ENCODE results near the gene HLA-DQA1. TPM values are rescaled to one million over a fixed set of nuclear protein-coding genes. Genes with fewer than 3 reads are reported as not detected.
A peak's percentile ranks its signal among the peaks of the same experiment; 100 is the strongest.
"Not testable (repeated sequence)": the region's sequence is repeated elsewhere in the genome, so short reads cannot be mapped to it uniquely, and the experiment has no call there.

Gene HLA-DQA1
- total RNA-seq, 4 donors from 2014 or later, result 0.31 to 9.0 (median 5.1) TPM

DNA sequence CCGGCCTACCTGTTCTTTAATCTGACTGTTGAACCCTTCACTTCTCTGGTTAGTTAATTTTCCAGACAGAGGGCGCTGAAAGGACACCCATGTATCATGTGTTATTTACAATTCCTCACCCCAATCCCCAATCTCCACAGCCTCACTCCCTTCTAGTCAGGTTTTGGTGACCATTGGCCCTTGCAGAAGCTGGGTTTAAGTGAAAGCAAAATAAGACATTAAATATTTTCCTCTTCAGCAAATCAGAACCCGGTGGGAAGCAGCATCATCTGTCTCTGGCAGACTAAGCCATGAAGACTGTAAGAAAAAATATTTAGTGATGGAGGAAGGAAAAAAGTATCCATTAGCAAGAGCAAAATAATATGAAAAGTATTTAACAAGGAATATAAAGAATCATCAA, 9.4 kb upstream of the HLA-DQA1 start:
- peak in 1 of 4 donors; percentile 31 for TF ChIP-seq POLR2A (IDR thresholded peaks at IDR 0.05)
- TF ChIP-seq, protein P1, sequence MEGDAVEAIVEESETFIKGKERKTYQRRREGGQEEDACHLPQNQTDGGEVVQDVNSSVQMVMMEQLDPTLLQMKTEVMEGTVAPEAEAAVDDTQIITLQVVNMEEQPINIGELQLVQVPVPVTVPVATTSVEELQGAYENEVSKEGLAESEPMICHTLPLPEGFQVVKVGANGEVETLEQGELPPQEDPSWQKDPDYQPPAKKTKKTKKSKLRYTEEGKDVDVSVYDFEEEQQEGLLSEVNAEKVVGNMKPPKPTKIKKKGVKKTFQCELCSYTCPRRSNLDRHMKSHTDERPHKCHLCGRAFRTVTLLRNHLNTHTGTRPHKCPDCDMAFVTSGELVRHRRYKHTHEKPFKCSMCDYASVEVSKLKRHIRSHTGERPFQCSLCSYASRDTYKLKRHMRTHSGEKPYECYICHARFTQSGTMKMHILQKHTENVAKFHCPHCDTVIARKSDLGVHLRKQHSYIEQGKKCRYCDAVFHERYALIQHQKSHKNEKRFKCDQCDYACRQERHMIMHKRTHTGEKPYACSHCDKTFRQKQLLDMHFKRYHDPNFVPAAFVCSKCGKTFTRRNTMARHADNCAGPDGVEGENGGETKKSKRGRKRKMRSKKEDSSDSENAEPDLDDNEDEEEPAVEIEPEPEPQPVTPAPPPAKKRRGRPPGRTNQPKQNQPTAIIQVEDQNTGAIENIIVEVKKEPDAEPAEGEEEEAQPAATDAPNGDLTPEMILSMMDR (IDR thresholded peaks at IDR 0.05), result no peak
- DNase-seq, result no peak
- Histone ChIP-seq H3K4me1 (no peaks in the 10 kb centered on the region), H3K27ac (peak overlapping the region in 1 of 4 donors; percentile 61), H3K27me3 (no peaks in the 10 kb centered on the region), H3K4me3 (no peak overlapping the region), H3K9me3 (no peaks in the 10 kb centered on the region), H3K36me3 (no peaks in the 10 kb centered on the region)
- intact Hi-C loops (cut with DNase I), result no loop called here
- WGBS, 2 donors, result 28 to 43% methylated on average over 3 of the region's 3 CpGs

DNA sequence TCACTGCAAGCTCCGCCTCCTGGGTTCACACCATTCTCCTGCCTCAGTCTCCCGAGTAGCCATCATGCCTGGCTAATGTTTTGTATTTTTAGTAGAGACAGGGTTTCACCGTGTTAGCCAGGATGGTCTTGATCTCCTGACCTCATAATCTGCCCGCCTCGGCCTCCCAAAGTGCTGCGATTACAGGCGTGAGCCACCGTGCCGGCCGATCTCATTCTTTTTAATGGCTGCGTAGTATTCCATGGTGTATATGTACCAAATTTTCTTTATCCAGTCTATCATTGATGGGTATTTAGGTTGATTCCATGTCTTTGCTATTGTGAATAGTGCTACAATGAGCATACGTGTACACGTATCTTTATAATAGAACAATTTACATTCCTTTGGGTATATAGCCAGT, 7.4 kb upstream of the HLA-DQA1 start:
- H3K4me3 ChIP-seq; intact Hi-C loops (cut with DNase I); H3K36me3 ChIP-seq; DNase-seq; H3K9me3 ChIP-seq; H3K27me3 ChIP-seq; H3K4me1 ChIP-seq; H3K27ac ChIP-seq: not testable (repeated sequence)
- WGBS, 2 donors, result 61 to 90% methylated on average over 3 to 6 of the region's 13 CpGs

DNA sequence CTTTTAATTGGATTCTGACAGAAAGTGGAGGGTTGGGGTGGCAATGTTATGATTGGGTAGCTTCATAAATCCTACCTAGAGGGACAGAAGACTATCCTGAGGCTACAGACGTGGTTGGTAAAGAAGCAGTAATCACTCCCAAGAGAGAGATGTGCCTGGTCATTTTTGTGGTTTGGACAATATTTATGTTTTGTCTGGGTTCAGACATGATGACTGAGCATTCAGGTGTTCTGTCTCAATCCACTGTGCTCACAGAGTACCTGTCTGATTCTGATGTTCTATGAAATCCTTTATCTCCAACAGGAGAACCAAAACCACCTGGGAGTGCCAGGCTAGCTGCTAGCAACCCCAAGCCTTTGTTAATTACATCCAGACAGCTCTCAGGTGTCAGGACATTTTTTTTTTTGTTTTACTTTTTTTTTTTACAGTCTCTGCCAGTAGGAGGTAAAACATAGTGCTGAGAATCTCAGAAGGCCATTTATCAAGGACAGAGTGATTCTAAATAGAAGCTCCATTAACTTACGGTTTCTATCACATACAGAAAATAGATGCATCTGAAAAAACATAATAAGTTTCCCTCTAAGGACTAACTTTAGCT, 1.6 kb upstream of the HLA-DQA1 start:
- TF ChIP-seq POLR2A (IDR thresholded peaks at IDR 0.05), result no peak
- TF ChIP-seq, protein P1 (IDR thresholded peaks at IDR 0.05), result no peak
- Histone ChIP-seq H3K9me3 (no peaks in the 10 kb centered on the region), H3K4me3 (no peak overlapping the region), H3K27me3 (peaks cover 0 to 13% (median 0%) of the 10 kb centered on the region in 4 donors), H3K4me1 (no peaks in the 10 kb centered on the region), H3K36me3 (no peaks in the 10 kb centered on the region), H3K27ac (no peak overlapping the region)
- intact Hi-C loops (cut with DNase I), result no loop called here
- DNase-seq, result no peak
- 14 to 34% methylated on average over 2 of the region's 2 CpGs for WGBS, 2 donors

DNA sequence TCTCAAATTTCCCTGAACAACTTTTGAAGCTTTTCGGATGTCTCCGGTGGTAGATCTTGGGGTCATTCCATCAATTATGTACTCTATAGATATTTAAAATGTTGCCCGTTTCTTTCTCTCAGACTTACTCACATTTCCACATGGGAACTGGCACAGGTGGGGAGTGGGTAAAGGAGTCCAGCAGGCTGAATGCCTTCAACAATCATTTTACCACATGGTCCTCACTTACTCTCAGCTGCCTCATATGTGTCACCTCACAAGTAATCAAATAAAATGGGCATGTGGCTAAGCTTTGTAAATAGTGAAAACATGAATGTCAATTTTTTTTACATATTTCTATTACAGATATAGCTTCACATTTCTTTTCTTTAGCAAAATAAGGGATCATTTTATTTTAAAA, 677 bp downstream of the HLA-DQA1 start:
- intact Hi-C loops (cut with DNase I), result no loop called here
- no peaks in the 10 kb centered on the region for H3K36me3 ChIP-seq
- WGBS, 2 donors, result 42 to 46% methylated on average over 2 of the region's 3 CpGs
- peaks cover 0 to 13% (median 0%) of the 10 kb centered on the region in 4 donors for H3K27me3 ChIP-seq
- peak overlapping the region in 1 of 4 donors; percentile 29 for H3K27ac ChIP-seq
- no peak overlapping the region for H3K4me3 ChIP-seq
- TF ChIP-seq POLR2A (IDR thresholded peaks at IDR 0.05), result no peak
- TF ChIP-seq, protein P1 (IDR thresholded peaks at IDR 0.05), result no peak
- no peaks in the 10 kb centered on the region for H3K9me3 ChIP-seq
- no peak for DNase-seq
- no peaks in the 10 kb centered on the region for H3K4me1 ChIP-seq

DNA sequence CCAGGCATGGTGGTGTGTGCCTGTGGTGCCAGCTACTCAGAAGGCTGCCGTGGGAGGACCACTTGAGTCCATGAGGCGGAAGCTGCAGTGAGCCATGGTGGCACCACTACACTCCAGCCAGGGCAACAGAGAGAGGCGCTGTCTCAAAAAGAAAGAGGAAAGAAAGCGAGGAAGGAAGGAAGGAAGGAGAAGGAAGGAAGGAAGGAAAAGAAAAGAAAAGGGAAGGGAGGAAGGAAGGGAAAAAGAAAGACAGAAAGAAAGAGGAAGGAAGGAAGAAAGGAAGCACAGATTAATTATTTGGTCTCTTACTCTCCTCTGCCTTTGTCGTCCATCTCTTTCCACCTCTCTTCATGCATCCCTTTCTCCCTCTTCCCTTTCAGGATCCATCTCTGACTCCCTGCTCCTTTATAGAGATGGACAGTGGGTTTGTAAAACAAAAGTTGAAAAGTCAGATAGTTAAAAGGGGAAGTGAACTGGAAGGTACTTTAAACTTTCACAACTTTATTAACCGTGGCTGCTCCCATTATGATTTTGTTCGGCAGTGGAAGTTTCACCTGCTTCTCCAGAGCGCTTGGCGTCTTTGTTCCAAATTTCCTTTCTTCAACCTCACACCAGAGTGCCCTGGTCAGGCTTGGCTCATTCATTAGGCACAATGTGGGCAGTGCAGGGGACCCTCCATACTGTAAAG, 1.5 kb downstream of the HLA-DQA1 start:
- Histone ChIP-seq H3K4me3 (no peak overlapping the region), H3K9me3 (no peaks in the 10 kb centered on the region), H3K36me3 (no peaks in the 10 kb centered on the region), H3K27me3 (peaks cover 0 to 13% (median 0%) of the 10 kb centered on the region in 4 donors), H3K27ac (no peak overlapping the region), H3K4me1 (no peaks in the 10 kb centered on the region)
- no peak for TF ChIP-seq POLR2A (IDR thresholded peaks at IDR 0.05)
- TF ChIP-seq, protein P1 (IDR thresholded peaks at IDR 0.05), result no peak
- no peak for DNase-seq
- 24 to 33% methylated on average over 3 to 4 of the region's 9 CpGs for WGBS, 2 donors
- intact Hi-C loops (cut with DNase I), result no loop called here
